ENCODE results near the gene CPM.

CPM gene

DNA sequence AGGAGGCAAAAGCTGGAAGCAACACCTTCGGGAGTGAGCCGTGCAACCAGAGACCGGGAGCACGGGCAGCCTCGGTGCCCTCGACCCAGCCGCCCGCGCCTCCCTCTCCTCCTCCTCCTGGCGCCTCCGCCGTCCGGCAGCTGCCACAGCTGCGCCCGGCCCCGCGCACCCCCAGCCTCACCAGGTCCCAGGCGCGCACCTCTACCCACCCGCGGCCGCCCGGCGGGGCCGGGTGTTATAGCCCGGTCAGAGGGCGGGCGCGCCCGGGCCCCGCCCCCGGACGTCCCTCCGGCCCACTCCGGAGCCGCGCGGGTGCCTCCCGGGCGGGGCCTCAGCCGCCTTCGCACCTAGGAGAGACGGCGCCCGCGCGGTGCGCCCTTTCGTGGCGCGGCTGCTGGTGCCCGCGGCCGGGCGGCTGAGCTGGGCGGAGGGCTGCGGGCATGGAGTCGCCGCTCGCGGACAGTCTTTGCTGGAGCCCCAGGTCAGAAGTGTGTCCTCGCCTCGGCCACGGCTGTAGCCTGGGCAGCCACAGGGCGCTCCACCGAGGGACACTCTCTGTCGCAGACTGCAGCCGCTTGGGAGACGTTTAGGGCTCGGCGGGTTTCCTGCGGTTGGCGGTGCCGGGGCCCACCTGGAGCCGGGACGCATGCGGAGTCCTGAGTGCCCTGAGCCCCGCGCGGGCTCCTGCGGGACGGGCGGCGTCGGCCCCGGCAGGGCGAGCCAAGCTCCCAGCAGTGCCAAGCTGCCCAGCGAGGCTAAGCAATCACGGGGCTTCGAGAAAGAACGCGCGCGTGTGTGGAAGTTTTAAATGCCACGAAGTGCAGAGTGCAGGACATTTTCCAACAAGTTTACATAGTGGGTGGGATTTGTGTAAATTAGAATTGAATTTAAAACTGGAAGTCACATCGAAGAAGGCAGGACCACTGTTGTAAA lies at the start of gene CPM:
Gene CPM (minus strand): TSS at position 211 of the 933 bp plus-strand sequence. CDS start 334 bp downstream, outside the sequence.
- peak; percentile 40 for DNase-seq

DNA sequence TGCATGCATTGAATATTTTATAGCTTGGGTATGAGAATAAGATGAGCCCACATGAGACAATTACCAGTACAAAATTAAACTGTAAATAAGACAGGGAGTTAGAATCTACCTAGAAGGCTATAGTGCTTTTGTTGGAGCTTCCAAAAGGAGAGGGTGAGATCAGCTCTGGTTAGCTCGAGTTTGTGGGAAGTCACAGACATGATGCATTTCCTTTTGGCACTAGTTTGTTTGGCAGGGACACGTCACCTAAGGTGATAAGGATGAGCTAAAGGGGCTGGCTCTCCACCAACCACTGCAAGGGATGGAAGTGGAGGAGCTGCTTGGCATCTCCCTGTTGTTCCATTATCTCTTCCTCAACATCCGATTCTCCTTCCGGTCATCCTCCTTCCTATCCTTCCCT lies 48.5 kb upstream of the CPM start:
- no peak for DNase-seq

DNA sequence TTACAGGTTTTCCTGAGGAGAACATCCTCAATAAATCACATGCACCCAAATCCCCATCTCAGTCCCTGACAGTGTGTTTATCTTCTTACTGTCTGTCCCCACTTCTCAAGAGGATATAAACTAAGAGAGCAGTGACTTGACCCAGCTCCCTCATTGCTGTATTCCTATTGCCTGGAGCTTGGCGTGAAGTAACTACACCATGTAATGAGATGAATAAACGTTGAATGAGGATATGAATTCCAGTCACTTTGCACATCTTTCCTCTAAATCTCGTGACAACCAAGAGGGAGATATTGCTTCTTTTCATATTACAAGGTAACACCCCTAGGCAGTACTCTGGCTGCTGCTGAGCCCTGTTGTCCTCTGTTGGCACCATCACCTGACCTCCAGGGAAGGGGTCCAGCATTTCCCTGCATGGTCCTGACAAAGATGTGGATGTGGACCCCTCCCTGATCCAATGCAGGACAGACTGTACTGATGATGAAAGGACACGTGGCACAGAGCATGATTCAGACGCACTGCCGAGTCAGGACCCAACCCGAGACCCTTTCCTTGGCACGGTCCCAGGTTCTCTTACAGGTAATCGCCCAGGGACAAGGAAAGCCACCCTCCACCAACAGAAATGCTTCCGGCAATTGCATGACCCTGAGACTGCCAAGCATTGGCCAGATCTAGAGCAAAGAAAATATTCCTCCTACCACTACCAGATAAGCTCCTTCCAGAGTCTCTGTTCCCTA lies 47.7 kb upstream of the CPM start:
- DNase-seq, result no peak

DNA sequence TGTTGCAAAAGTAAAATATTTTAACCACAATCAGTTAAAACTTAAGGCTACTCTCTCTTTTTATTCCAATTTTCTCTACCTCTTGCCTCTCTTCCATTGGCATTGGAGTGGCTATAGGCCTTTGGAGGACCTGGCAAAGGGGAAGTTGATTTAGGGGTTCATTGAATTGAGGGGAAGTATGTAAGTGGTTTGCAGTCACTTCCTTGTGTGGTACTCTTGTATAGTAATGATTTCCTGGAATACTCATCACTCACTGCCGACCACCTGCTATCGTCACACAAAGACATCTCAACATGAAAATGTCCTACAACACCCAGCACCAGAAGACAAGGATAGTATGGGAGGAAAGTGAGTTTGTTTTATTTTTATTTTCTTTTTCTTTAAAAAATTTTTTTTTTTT lies 45.7 kb upstream of the CPM start:
- no peak for DNase-seq

GRCh38 chr12:68977909-68978610 lies 45.1 kb upstream of the CPM start:
- no peak for DNase-seq

- DNase-seq, result no peak
Observed at GRCh38 chr12:68977335-68977734, 44.4 kb upstream of the CPM start.

- DNase-seq, result no peak
Observed at GRCh38 chr12:68976395-68976841, 43.4 kb upstream of the CPM start.

GRCh38 chr12:68975811-68976210 lies 42.8 kb upstream of the CPM start:
- no peak for DNase-seq

DNA sequence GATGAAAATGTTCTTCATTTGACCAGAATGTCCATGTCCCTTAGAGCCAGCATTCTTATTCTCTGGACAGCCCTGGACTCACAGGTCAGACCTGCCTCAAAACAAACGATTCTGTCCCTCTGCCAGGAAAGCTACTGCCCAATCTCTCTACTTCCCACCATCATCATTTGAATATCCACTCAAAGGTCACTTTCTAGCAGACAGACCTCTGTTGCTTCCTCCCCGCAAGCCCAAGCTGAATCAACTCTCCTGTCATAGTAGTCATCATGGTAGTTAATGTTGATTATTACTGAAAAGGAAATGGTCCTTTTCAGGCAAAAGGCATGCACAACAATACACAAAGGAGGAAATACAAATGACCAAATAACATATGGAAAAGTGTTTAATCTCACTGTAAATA lies 39.6 kb upstream of the CPM start:
- no peak for DNase-seq

- DNase-seq, result no peak
Observed at GRCh38 chr12:68971404-68971803, 38.4 kb upstream of the CPM start.

DNA sequence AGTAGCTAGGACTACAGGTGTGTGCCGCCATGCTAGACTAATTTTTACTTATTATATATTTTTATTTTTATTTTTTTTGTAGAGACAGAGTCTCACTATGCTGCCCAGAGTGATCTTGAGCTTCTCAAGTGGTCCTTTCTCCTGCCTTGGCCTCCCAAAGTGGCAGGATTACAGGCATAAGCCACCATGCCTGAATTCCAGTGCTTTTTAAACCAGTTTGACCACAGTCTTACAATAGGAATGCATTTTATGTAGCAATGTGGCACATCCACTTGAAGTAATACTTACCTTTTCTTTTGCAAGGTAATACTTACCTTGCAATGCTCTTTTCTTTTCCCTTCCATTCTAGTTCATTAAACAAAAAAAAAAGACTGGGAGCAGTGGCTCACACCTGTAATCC lies 38.0 kb upstream of the CPM start:
- no peak for DNase-seq

- no peak for DNase-seq
Observed at GRCh38 chr12:68970306-68970705, 37.3 kb upstream of the CPM start.

DNA sequence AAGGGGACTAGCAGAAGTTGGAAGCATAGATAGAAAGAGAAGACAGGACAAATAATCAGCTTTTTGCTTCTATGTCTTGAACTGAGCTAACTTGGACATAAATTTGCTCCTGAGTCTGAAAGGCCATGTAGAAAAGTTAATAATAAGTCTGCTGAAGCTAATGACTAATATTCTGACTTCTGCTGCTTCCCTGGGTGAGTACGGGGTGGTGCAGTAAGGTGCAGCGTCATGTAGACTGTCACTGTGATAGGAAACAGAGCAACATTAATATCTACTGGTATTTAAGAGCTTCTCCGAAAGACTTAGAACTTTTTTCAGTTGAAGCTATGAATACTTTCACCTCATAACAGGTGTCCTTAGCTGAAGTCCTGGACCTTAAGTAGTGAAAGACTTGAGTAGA lies 34.1 kb upstream of the CPM start:
- DNase-seq, result no peak

- DNase-seq, result no peak
Observed at GRCh38 chr12:68963856-68964745, 31.1 kb upstream of the CPM start.

- DNase-seq, result no peak
Observed at GRCh38 chr12:68962877-68963855, 30.2 kb upstream of the CPM start.

DNA sequence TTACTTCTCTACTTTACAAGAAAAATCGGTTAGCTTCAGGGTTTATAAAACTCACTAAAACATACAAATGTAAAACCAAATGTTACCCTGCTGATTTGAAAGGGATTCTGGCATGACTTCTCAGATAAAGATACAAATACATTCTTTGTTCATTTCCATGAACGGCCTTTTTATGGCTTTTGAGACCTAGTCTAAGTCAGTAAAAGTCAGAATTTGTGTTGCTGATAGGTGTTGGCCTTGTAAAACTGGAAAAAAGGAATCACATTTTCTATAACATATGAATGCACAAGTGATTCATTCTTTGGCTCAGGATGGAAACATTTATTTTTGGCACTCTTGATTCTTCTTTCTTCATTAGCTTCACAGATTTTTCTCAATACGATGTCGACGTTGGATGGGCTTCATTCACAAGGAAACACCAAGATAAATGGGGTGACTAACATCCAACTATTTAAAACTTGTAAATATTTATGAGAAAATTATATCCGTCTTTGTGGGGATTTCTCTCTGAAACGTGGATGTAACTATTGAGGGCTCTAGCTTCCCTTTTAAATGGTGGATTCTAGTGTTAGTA lies 27.0 kb upstream of the CPM start:
- no peak for DNase-seq

GRCh38 chr12:68959143-68959858 lies 26.3 kb upstream of the CPM start:
- DNase-seq, result no peak

- DNase-seq, result no peak
Observed at GRCh38 chr12:68958322-68958721, 25.4 kb upstream of the CPM start.

GRCh38 chr12:68957273-68957672 lies 24.3 kb upstream of the CPM start:
- DNase-seq, result no peak

DNA sequence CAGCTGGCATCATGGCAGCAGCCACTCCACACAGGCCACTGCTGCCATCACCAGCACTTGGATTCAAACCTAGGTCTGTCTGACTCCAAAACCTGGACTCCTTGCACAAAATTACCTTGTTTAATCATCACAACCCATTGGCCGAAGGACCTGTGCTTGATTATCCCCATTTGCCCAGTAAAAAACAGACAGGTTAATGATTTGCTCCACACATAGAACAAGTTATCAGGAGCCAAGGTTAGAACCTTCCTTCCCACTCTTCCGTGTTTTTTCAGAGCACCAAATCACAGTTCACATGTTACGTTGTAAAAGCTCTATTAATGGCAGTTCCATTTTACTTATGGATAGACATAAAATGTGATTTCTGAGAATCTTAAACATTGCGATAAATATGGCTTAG lies 23.5 kb upstream of the CPM start:
- no peak for DNase-seq
